ENCODE measurements around the gene LIN7A.

GRCh38 chr12:80769553-80770140, 168.1 kb downstream of the LIN7A start:
- no peak for TF ChIP-seq CTCF (IDR thresholded peaks at IDR 0.05)
- TF ChIP-seq POLR2A (IDR thresholded peaks at IDR 0.05; ENCODE audit: low read depth), result no peak
- no peak for TF ChIP-seq POLR2AphosphoS5 (IDR thresholded peaks at IDR 0.05)
- no peak for TF ChIP-seq EP300 (IDR thresholded peaks at IDR 0.05)

Measured in esophagus muscularis mucosa (tissue), 4 donors.